H1 (cell line): ENCODE results near the gene TASP1.

Source experiments
- CHD1 ChIP-seq: IDR thresholded peaks from 2 replicates; pipeline ENCODE4 v1.6.1; 2012; ENCODE audit warnings: low read depth, low read length, improper control_type of control experiment
- EP300 ChIP-seq, 2 experiments: IDR thresholded peaks; 1 replicate in 1 of 2; 2 replicates in 1 of 2; pipeline ENCODE4 v1.6.1; 2011 to 2012; ENCODE audit warnings: low read depth in 2 of 2, low read length in 2 of 2, mild to moderate bottlenecking in 2 of 2, borderline replicate concordance in 1 of 2, inconsistent platforms in 1 of 2, moderate library complexity in 1 of 2
- GABPA ChIP-seq: IDR thresholded peaks from 2 replicates; pipeline ENCODE4 v1.6.1; 2011; ENCODE audit warnings: mild to moderate bottlenecking, low read length, moderate library complexity, borderline replicate concordance; ENCODE audit not compliant: insufficient read depth
- POLR2A ChIP-seq, 2 experiments: IDR thresholded peaks; 1 replicate in 1 of 2; 2 replicates in 1 of 2; pipeline ENCODE4 v1.6.1; 2011; ENCODE audit warnings: low read depth in 2 of 2, low read length in 2 of 2, mild to moderate bottlenecking in 2 of 2; ENCODE audit errors: control extremely low read depth in 1 of 2
- RXRA ChIP-seq: IDR thresholded peaks from 2 replicates; pipeline ENCODE4 v1.6.1; 2011; ENCODE audit warnings: low read depth, mild to moderate bottlenecking, low read length, moderate library complexity; ENCODE audit not compliant: insufficient read depth
- TAF1 ChIP-seq: IDR thresholded peaks from 2 replicates; pipeline ENCODE4 v1.6.1; 2011; ENCODE audit warnings: mild to moderate bottlenecking, low read depth, low read length
- ZNF274 ChIP-seq: IDR thresholded peaks from 2 replicates; pipeline ENCODE4 v1.7.0; 2012; ENCODE audit warnings: low read length, borderline replicate concordance; ENCODE audit errors: extremely low read depth
- TF ChIP-seq, protein P1 (sequence below): IDR thresholded peaks from 2 replicates; pipeline ENCODE4 v1.6.1; 2012; ENCODE audit warnings: low read length, inconsistent platforms
- TF ChIP-seq, protein P2 (sequence below), 3 experiments: IDR thresholded peaks; 1 replicate in 2 of 3; 2 replicates in 1 of 3; pipeline versions ENCODE4 v1.5.1 to v1.6.1; 2011; ENCODE audit warnings: low read length in 3 of 3, mild to moderate bottlenecking in 3 of 3, inconsistent platforms in 2 of 3, low read depth in 1 of 3, moderate library complexity in 1 of 3; ENCODE audit not compliant: insufficient read depth in 1 of 3; ENCODE audit errors: control extremely low read depth in 1 of 3

DNA sequence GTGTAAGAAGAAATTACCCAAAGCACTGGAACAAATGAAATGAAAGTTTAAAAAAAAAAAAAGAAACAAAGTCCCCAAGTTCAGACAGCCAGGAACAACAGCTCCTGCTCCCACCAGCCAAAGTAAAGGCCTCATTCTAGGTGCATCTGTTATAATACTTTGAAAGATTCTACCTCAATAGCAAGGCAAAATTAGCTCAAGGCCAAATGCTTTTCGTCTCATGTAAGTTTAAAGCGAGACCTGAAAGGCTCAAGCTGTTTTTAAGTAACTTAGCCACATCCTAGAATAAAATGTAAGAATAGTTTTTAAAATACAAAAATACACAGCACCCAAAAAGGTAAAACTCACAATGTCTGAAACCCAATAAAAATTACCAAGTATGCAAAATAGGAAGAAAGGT, 64.7 kb downstream of the TASP1 start:
- no peak for TF ChIP-seq GABPA
- no peak for TF ChIP-seq RXRA
- no peak for TF ChIP-seq ZNF274
- no peak for TF ChIP-seq TAF1
- no peak for TF ChIP-seq EP300 (IDR thresholded peaks at IDR 0.05; ENCODE audit: borderline replicate concordance in 1 of 2, low read depth in 2 of 2, low read length in 2 of 2)
- TF ChIP-seq, protein P1, sequence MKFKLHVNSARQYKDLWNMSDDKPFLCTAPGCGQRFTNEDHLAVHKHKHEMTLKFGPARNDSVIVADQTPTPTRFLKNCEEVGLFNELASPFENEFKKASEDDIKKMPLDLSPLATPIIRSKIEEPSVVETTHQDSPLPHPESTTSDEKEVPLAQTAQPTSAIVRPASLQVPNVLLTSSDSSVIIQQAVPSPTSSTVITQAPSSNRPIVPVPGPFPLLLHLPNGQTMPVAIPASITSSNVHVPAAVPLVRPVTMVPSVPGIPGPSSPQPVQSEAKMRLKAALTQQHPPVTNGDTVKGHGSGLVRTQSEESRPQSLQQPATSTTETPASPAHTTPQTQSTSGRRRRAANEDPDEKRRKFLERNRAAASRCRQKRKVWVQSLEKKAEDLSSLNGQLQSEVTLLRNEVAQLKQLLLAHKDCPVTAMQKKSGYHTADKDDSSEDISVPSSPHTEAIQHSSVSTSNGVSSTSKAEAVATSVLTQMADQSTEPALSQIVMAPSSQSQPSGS, result no peak
- TF ChIP-seq POLR2A (IDR thresholded peaks at IDR 0.05; ENCODE audit: control extremely low read depth in 1 of 2, low read depth in 2 of 2, low read length in 2 of 2), result no peak
- TF ChIP-seq, protein P2, sequence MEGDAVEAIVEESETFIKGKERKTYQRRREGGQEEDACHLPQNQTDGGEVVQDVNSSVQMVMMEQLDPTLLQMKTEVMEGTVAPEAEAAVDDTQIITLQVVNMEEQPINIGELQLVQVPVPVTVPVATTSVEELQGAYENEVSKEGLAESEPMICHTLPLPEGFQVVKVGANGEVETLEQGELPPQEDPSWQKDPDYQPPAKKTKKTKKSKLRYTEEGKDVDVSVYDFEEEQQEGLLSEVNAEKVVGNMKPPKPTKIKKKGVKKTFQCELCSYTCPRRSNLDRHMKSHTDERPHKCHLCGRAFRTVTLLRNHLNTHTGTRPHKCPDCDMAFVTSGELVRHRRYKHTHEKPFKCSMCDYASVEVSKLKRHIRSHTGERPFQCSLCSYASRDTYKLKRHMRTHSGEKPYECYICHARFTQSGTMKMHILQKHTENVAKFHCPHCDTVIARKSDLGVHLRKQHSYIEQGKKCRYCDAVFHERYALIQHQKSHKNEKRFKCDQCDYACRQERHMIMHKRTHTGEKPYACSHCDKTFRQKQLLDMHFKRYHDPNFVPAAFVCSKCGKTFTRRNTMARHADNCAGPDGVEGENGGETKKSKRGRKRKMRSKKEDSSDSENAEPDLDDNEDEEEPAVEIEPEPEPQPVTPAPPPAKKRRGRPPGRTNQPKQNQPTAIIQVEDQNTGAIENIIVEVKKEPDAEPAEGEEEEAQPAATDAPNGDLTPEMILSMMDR (IDR thresholded peaks at IDR 0.05; ENCODE audit: control extremely low read depth in 1 of 3, insufficient read depth in 1 of 3, low read depth in 1 of 3, low read length in 3 of 3), result no peak
- TF ChIP-seq CHD1, result no peak
